Measurements from ENCODE around the gene NTRK1.

Gene NTRK1

DNA sequence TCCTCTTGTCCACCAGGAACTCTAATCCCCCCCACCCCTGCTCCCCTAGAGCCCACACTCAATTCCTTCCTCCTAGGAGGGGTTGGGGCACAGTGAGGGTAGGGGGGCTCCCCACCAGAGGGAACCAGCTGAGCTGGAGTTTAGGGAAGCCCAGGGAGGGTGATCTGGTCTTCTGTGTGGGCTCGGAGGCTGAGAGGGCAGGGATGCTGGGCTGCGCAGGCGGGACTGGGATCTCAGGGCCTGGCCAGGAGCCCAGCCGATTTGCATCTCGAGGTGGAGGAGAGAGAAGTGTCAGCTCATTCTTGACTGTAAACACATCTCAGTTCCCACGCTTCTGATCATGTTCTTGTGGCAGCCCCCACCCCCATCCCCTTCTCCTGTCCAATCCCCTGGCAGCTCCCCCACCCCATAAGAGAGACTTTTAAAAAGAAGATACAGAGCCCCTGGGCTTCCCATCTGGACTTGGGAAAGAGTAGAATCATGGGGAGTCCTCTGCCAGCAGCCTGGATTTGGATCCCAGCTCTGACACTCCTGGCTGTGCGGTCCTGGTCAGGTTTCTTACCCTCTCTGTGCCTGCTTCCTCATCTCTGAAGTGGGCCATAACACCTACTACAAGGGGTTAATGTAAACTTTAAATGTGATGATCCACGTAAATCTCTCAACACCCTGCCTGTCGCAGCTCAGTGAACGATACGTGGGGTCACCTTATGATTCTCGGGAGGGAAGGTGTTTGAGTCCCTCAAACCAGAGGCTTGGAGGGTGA lies 39.5 kb downstream of the NTRK1 start:
- DNase-seq, result no peak

GRCh38 chr1:156900896-156901589 lies 40.4 kb downstream of the NTRK1 start:
- no peak for DNase-seq

GRCh38 chr1:156901590-156901900 lies 40.9 kb downstream of the NTRK1 start:
- DNase-seq, result no peak

DNA sequence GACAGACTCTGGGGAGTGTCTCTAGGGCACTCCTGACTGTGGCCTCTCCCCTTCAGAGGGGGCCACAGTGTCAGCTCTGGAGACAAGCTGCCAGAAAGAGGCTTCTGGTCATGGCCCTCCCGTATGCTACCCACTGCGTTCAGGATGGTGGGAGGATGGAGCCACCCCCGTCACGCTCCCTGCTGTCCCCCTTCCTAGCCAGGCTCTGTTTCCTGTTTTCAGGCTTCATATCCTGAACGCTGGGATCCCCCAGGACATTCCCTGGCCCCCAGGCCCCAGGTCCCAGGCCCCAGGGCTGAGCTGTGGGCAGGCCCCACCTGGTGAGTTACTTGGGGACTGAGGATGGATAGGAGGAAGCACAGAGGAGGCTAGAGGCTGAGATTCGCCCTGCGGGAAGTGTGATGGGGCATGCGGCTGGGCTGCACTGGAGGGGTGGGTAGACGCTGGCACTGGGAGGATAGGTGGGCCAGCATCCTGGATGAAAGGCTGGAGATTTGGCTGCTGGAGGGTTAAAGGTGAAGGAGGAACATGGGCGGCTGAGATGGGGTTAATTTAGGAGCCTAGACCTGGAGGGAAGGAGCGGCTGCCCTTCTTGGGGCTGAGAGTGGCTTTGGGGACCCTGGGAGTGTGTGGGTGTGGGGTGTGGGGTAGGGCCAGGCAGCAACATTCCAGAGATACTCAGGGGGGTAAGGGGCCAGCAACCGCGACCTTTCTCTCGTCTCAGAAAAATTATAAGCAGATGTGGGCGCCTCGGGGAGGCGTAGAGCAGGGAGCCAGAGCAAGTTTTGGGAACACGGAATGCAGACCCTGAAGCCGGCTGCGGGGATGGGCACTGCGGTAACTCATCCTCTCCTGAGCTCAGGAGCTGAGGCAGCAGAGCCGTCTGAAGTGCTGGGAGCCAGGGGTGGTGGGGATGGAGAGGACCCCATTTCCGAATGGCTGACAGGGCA lies 41.6 kb downstream of the NTRK1 start:
- no peak for DNase-seq

DNA sequence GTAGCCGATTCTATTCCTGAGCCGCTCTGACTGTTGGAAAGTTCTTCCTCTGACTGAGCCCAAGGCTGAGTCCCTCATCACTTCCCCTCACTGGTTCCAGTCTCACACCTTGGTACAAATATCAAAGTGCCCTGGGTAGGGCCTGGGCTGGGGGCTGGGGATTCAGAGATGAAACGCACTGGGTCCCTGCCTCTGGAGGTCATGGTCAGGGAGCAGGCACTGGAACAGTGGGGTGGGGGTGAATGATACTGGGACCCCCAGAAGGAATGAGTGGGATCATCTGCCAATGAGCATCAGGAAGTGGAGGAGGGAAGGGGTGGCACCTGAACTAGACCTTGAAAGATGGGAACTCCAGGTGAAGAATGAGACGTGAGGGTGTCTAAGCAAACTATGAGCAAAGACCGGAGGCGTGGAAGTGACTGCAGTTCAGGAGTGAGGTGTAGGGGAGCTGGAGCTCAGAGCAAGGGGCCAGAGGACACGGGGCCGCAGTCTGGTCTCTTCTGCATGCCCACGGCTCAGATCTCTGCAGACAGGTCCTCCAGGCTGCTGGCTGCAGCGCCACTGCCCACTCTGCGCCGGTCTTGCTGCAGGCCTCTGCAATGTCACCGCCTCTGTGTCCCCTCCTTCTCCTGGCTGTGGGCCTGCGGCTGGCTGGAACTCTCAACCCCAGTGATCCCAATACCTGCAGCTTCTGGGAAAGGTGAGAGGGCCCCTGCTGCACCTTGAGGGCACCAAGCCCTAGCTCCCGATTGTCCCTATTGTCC lies 42.8 kb downstream of the NTRK1 start:
- DNase-seq, result no peak

DNA sequence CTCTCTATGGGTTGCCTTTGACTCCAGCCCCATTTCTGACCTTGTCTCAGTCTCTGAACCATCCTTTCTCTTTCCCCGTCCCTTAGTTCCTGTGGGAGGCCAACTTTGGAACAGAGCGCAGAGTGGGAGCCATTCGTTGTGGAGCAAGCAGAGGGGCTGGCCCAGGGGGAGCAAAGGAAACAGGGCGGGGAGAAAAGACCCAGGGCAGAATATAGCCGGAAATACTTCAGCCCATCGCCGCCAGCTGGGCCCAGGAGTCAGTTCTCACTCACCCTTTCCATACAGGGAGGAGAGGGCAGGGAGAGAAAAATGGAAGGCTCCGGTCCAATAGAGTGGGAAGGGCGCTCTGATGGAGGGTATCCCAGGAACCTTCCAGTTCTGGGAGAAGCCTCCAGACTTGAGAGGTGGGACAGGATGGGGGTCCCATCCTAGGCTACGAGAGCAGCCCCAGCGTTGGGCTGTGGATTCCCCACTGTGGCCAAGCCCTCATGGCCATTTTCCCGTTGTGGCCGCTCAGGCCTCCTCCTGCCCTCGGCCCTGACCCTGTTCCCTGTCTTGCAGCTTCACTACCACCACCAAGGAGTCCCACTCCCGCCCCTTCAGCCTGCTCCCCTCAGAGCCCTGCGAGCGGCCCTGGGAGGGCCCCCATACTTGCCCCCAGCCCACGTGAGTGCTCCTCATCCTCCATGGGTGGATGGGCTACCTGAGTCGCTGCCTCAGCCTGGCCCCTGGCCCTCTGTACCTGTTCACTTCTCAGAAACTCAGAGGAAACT lies 43.7 kb downstream of the NTRK1 start:
- DNase-seq, result no peak

DNA sequence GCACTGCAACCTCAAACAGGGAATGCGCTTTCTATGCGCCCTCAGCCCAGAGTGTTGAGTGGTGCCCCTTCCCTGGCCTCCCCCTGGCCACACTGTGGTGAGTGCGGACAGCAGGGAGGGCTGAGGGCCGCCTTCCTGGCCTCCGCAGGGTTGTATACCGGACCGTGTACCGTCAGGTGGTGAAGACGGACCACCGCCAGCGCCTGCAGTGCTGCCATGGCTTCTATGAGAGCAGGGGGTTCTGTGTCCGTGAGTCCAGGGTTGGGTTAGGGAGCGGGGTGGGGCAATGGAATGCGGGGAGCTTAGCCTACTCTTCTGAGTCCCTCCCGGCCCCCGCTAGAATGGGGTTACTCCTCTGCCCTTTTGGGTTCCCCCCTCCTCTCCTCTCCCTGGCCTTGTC lies 44.5 kb downstream of the NTRK1 start:
- DNase-seq, result no peak

DNA sequence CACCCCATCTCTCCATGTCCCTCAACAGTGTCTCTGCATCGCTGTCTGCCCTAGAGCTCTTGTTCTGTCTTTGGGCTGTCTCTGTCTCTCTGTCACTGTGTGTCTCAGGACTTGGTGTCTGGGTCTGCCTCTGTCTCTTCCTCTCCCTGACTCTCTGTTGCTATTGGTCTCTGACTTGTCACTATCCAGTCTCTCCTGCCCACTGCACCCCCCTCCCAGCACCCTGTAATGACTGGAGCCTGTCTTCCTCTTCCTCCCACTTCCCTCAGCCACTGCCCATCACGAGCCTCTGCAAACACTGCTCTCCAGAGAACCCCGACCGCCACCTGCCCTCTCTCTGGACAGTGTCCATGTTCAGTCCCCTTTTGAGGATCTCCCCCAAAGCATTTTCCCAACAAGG lies 45.0 kb downstream of the NTRK1 start:
- no peak for DNase-seq

DNA sequence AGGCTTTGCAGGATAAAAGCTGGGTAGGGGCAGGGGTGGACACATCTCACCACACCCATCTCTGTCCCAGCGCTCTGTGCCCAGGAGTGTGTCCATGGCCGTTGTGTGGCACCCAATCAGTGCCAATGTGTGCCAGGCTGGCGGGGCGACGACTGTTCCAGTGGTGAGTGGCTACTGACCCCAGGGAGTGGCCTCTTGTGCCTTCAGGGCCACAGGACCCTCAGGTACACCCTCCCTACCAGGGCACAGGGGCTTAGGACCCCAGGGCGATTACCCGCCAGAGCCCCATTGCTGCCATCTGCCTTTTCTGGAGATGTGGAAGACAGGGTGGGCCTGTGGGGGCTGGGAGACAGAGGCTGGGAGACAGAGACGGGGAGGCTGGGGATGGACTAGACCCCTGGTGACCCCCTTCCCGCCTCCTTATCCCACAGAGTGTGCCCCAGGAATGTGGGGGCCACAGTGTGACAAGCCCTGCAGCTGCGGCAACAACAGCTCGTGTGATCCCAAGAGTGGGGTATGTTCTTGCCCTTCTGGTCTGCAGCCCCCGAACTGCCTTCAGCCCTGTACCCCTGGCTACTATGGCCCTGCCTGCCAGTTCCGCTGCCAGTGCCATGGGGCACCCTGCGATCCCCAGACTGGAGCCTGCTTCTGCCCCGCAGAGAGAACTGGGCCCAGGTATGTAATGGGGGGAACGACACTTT lies 45.7 kb downstream of the NTRK1 start:
- no peak for DNase-seq

DNA sequence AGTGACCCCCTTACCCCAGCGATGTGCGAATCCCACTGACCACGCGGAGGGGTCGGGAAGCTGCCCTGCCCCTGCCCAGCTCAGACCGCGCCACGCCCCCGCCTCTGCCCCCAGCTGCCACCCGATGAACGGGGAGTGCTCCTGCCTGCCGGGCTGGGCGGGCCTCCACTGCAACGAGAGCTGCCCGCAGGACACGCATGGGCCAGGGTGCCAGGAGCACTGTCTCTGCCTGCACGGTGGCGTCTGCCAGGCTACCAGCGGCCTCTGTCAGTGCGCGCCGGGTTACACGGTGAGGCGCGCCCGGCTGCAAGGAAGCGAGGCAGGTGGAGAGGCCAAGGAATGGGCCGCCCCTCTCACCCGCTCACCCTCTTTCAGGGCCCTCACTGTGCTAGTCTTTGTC lies 47.9 kb downstream of the NTRK1 start:
- no peak for DNase-seq

- no peak for DNase-seq
Observed at GRCh38 chr1:156908955-156909354, 48.3 kb downstream of the NTRK1 start.

DNA sequence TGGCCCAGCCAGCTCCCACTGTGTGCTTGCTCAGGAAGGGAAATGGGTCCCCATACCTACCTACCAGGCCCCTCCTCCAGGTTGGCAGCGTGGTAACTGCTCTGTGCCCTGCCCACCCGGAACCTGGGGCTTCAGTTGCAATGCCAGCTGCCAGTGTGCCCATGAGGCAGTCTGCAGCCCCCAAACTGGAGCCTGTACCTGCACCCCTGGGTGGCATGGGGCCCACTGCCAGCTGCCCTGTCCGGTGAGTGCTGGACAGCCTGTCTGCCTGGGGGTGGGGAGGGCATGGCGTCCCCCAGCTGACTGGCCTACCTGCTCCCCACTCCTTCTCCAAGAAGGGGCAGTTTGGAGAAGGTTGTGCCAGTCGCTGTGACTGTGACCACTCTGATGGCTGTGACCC lies 49.0 kb downstream of the NTRK1 start:
- DNase-seq, result no peak

- no peak for DNase-seq
Observed at GRCh38 chr1:156910309-156910782, 49.7 kb downstream of the NTRK1 start.

DNA sequence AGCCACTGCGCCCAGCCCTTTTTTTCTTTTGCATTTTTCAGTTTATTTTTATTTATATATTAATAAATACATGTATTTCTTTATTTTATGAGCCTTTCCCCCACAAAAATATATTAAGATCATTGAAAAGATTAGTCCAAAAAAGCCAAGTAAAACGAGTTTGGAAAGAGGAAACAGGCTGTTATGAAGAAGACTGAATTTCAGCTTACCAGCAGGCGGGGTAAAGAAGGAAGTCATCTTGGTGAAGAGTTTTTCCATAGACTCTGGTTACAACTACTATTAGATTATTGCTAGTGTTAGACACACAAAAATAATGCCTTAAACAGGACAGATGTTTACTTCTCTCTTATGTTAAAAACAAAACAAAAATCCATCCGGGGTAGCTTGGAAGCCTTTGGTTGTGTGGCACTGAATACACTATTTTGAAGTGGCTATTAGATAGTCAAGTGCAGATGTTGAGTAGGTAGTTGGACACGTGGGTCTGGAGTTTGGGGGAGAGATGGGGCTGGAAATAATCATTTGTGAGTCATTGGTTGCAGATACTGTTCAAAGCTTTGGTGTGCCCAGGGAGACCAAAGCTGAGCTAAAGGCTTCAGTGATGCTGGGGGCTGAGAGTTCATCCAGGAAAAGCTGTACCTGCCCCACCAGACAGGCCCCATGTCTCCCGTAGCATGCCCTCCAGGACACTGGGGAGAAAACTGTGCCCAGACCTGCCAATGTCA lies 51.1 kb downstream of the NTRK1 start:
- no peak for DNase-seq

DNA sequence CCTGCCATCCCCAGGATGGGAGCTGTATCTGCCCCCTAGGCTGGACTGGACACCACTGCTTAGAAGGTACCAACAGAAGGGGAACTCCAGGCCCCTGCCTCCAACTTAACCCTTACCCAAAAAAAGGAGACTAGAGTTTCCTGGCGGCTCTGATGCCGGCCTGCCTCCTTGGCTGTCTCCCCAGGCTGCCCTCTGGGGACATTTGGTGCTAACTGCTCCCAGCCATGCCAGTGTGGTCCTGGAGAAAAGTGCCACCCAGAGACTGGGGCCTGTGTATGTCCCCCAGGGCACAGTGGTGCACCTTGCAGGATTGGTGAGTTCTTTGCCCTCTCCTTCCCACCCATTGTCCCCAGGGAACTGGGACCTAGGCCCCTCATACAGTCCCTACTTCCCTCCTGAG lies 51.6 kb downstream of the NTRK1 start:
- DNase-seq, result no peak

DNA sequence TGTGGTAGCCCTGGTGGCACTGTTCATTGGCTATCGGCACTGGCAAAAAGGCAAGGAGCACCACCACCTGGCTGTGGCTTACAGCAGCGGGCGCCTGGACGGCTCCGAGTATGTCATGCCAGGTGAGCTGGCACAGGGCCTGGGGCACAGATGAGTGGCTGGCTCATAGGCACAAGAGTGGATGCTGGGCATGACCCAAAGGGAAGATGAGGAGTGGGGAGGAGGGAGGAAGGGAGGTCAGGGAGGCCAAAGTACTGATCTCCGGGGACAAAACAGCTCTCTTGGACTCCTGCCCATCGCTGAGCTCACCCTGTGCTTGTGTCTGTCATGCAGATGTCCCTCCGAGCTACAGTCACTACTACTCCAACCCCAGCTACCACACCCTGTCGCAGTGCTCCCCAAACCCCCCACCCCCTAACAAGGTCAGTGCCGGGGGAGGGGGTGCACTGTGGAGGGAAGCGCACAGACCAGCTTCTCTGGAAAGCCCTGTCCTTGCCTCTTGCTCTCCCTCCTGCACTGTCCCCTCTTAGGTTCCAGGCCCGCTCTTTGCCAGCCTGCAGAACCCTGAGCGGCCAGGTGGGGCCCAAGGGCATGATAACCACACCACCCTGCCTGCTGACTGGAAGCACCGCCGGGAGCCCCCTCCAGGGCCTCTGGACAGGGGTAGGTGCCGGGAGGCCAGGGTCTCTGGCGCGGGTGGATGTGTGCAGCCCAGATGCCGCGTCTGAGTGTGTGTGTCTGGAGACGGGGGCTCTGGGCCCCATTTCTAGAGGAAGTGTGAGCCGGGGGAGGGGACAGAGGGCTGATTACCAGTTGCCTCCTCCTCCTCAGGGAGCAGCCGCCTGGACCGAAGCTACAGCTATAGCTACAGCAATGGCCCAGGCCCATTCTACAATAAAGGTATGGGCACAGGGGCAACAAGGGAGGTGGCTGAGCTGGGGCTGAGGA lies 52.5 kb downstream of the NTRK1 start:
- no peak for DNase-seq

DNA sequence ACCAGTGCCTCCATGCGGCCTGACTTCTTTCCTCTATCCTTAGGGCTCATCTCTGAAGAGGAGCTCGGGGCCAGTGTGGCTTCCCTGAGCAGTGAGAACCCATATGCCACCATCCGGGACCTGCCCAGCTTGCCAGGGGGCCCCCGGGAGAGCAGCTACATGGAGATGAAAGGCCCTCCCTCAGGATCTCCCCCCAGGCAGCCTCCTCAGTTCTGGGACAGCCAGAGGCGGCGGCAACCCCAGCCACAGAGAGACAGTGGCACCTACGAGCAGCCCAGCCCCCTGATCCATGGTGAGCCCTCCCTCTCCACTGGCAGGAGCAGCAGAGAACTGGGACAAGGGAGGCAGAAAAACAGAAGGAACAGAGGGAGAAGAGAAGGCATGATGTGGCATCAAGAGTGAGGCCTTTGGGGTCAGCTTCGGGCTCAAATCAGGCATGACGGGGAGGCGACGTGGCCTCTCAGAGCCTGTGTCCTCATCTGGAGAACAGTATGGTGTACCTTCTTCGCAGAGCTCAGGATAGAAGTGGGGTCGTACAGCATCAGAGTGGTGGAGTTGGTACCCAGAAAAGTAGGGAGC lies 53.2 kb downstream of the NTRK1 start:
- no peak for DNase-seq

DNA sequence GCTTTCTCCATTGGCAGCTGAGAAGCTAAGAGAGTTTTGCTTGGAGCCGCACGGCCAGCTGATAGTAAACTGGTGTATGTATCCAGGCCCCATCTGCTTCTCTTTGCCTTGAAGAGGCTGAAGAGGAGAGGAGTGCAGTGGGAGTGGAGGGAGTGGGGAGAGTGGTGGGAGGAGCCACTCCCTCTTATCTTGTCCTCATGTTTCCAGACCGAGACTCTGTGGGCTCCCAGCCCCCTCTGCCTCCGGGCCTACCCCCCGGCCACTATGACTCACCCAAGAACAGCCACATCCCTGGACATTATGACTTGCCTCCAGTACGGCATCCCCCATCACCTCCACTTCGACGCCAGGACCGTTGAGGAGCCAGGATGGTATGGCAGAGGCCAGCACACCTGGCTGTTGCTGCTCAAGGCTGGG lies 53.8 kb downstream of the NTRK1 start:
- no peak for DNase-seq

Measured in NCI-H2081 treated with DMSO at 0.1 percent for 48 hours (cell line).